Tibial artery (tissue), 4 donors: Measurements from ENCODE around the gene SDHA.
"Not testable (repeated sequence)": the region's sequence is repeated elsewhere in the genome, so short reads cannot be mapped to it uniquely, and the experiment has no call there.

ENCODE experiments used
- DNase-seq, 2 donors: peaks; one replicate each; pipeline ENCODE4 v3.0.0-alpha.2; 2019
- H3K27ac ChIP-seq, 2 donors: fragments of 200-600 bp; sonication (generic) in 1 of 2; 1 replicate in 1 of 2; 2 replicates in 1 of 2; pipeline ENCODE4 v1.5.1; 2018 to 2019; ENCODE audit warnings: mild to moderate bottlenecking in 1 of 2
- H3K27me3 ChIP-seq, 2 donors: fragments of 200-600 bp; sonication (generic) in 1 of 2; one replicate each; pipeline versions ENCODE4 v1.5.1 to v1.6.0; 2016 to 2019
- H3K36me3 ChIP-seq, 3 donors: fragments of 200-600 bp; sonication (generic) in 2 of 3; one replicate each; pipeline ENCODE4 v1.5.1; 2016 to 2019; ENCODE audit warnings: mild to moderate bottlenecking in 2 of 3
- H3K4me1 ChIP-seq, 4 donors: fragments of 200-600 bp; sonication (generic) in 2 of 4; 1 replicate in 3 of 4; 2 replicates in 1 of 4; pipeline ENCODE4 v1.5.1; 2016 to 2019
- H3K4me3 ChIP-seq, 2 donors: fragments of 200-600 bp; sonication (generic) in 1 of 2; 1 replicate in 1 of 2; 2 replicates in 1 of 2; pipeline ENCODE4 v1.5.1; 2018 to 2019; ENCODE audit warnings: mild to moderate bottlenecking in 2 of 2
- H3K9me3 ChIP-seq, 3 donors: fragments of 200-600 bp; sonication (generic) in 1 of 3; one replicate each; pipeline ENCODE4 v1.5.1; 2016 to 2019
- intact Hi-C: fragments of 100-400 bp; cut with DNase I; formaldehyde crosslinking; loops from one replicate; pipeline ENCODE4 v1.15.0; 2023; ENCODE audit warnings: low total_unique reads
- TF ChIP-seq, protein P1 (sequence below), 2 experiments: fragments of 200-600 bp in 1 of 2; fragments of 450-650 bp in 1 of 2; IDR thresholded peaks; one replicate each; pipeline ENCODE4 v1.5.1; 2017 to 2019; ENCODE audit warnings: antibody characterized with exemption in 2 of 2, mild to moderate bottlenecking in 1 of 2, moderate library complexity in 1 of 2

SDHA gene

DNA sequence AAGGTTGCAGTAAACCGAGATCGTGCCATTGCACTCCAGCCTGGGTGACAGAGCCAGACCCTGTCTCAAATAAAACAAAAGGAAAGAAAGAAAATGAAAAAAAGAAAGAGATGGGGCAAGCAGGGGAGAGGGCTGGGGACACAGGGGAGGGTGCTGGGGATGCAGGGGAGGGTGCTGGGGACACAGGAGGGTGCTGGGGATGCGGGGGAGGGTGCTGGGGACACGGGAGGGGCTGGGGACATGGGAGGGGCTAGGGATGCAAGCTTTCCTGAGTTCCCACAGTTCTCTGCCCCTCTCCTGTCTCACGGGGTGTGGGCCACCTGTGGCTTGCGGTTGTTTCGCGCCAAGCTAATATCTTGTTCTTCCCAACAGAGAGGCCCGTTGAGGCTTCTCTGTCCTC lies 60.5 kb downstream of the SDHA start:
- H3K4me1 ChIP-seq, result peaks cover 0 to 12% (median 5%) of the 10 kb centered on the region in 4 donors
- H3K4me3 ChIP-seq, result no peak overlapping the region
- no peaks in the 10 kb centered on the region for H3K27me3 ChIP-seq
- H3K36me3 ChIP-seq, result peaks cover 6 to 18% (median 15%) of the 10 kb centered on the region in 3 donors
- DNase-seq, result no peak
- intact Hi-C loops, result no loop called here
- H3K27ac ChIP-seq, result no peak overlapping the region
- TF ChIP-seq, protein P1, sequence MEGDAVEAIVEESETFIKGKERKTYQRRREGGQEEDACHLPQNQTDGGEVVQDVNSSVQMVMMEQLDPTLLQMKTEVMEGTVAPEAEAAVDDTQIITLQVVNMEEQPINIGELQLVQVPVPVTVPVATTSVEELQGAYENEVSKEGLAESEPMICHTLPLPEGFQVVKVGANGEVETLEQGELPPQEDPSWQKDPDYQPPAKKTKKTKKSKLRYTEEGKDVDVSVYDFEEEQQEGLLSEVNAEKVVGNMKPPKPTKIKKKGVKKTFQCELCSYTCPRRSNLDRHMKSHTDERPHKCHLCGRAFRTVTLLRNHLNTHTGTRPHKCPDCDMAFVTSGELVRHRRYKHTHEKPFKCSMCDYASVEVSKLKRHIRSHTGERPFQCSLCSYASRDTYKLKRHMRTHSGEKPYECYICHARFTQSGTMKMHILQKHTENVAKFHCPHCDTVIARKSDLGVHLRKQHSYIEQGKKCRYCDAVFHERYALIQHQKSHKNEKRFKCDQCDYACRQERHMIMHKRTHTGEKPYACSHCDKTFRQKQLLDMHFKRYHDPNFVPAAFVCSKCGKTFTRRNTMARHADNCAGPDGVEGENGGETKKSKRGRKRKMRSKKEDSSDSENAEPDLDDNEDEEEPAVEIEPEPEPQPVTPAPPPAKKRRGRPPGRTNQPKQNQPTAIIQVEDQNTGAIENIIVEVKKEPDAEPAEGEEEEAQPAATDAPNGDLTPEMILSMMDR (IDR thresholded peaks at IDR 0.05), result no peak
- no peaks in the 10 kb centered on the region for H3K9me3 ChIP-seq

DNA sequence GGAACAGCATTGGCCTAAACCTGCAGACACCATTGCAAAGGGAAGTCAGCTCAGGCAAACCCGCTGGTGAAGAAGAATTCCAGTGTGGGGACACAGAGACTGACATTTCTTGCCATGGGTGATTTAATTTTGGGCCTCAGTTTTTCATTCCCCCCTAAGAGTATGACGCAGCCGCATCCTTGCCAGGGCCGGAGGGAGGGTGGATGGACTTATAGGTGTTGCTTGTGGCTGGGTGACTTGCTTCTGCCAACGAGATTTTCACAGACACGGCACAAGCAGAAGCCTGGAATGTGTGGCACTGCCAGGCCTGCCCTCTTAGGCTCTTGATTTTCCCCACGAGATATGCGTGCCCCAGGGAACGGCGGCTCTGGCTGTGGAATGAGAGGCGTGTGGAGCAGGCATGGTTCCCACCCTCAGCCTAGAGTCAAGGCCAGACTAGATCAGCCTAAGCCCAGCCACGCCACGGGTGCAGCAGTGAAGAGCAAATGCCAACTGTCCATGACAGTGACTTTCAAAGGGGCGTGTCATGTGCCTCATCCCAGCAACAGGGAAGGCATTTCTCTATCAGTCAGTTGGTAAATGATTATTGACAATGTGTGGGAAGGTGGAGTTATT lies 61.0 kb downstream of the SDHA start:
- H3K4me1 ChIP-seq, H3K4me3 ChIP-seq, H3K9me3 ChIP-seq, intact Hi-C loops, H3K27ac ChIP-seq, H3K27me3 ChIP-seq, DNase-seq: not testable (repeated sequence)
- peaks cover 2 to 19% (median 12%) of the 10 kb centered on the region in 3 donors for H3K36me3 ChIP-seq

DNA sequence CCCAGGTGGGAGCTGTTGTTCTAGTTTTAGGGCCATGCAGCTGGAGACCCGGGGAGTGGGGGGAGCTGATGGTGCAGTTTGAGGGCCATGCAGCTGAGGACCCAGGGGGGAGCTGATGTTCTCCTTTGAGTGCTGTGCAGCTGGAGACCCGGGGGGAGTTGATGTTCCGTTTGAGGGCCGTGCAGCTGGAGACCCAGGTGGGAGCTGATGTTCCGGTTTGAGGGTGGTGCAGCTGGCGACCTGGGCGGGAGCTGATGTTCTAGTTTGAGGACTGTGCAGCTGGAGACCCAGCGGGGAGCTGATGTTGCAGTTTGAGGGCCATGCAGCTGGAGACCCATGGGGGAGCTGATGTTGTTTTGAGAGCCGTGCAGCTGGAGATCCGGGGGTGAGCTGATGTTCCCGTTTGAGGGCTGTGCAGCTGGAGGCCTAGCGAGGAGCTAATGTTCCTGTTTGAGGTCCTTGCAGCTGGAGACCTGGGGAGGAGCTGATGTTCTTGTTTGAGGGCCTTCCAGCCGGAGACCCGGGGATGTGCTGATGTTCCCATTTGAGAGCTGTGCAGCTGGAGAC lies 68.0 kb downstream of the SDHA start:
- no peak overlapping the region for H3K27ac ChIP-seq
- peaks cover 0 to 8% (median 0%) of the 10 kb centered on the region in 4 donors for H3K4me1 ChIP-seq
- H3K27me3 ChIP-seq, result no peaks in the 10 kb centered on the region
- no peaks in the 10 kb centered on the region for H3K9me3 ChIP-seq
- peaks cover 0 to 33% (median 21%) of the 10 kb centered on the region in 3 donors for H3K36me3 ChIP-seq
- no peak for DNase-seq
- TF ChIP-seq, protein P1 (IDR thresholded peaks at IDR 0.05), result no peak
- intact Hi-C loops, result no loop called here
- no peak overlapping the region for H3K4me3 ChIP-seq

DNA sequence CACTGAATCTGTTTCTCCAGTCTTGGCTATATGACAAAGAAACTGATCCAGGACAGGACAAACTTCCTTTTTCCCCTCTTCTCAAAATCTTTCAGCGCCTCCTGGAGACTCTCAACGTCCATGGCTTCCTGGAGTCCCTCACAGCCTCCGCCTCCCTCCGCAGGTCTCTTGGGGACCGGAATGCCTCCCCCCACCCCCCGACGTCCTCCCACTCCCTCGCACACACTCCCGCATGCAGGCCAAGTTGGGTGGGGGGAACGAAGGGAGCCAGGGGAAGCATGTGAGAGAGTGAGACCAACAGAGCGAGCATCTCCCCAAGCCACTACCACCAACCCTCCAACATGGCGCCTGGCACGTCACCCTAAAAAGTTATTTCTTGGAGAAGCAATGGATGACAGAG lies 72.1 kb downstream of the SDHA start:
- H3K4me3 ChIP-seq, H3K27ac ChIP-seq, H3K27me3 ChIP-seq, H3K9me3 ChIP-seq, H3K4me1 ChIP-seq, intact Hi-C loops, DNase-seq: not testable (repeated sequence)
- H3K36me3 ChIP-seq, result peaks cover 0 to 24% (median 19%) of the 10 kb centered on the region in 3 donors

DNA sequence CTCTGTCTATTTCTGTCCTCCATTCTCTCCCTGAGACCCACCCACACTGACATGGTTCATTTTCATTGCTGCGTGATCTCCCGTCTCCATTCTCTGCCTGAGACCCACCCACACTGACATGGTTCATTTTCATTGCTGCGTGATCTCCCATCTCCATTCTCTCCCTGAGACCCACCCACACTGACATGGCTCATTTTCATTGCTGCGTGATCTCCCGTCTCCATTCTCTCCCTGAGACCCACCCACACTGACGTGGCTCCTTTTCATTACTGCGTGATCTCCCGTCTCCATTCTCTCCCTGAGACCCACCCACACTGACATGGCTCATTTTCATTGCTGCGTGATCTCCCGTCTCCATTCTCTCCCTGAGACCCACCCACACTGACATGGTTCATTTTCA lies 73.2 kb downstream of the SDHA start:
- H3K4me3 ChIP-seq, intact Hi-C loops, H3K27me3 ChIP-seq, H3K9me3 ChIP-seq, H3K4me1 ChIP-seq, H3K27ac ChIP-seq, DNase-seq: not testable (repeated sequence)
- peaks cover 0 to 14% (median 7%) of the 10 kb centered on the region in 3 donors for H3K36me3 ChIP-seq

DNA sequence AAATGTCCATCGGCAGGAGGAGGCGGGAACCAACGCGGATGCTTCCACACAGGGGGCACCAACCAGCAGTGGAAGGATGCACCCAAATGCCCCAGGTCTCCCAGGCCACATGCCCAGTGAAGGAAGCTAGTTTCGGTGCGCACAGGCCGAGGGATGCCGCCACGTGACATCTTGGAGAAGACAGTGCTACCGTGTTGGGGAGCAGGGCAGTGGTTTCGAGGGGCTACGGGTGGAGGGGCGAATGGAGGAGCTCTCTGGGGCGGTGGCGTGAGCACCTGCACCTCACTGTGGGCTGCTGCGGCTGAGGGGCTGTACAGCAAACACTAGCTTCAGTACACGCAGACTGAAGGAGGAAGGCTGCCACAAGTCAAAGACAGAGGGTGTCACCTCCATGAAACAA lies 76.7 kb downstream of the SDHA start:
- H3K36me3 ChIP-seq, H3K27me3 ChIP-seq, DNase-seq, H3K4me3 ChIP-seq, H3K4me1 ChIP-seq, H3K27ac ChIP-seq, H3K9me3 ChIP-seq, intact Hi-C loops: not testable (repeated sequence)

DNA sequence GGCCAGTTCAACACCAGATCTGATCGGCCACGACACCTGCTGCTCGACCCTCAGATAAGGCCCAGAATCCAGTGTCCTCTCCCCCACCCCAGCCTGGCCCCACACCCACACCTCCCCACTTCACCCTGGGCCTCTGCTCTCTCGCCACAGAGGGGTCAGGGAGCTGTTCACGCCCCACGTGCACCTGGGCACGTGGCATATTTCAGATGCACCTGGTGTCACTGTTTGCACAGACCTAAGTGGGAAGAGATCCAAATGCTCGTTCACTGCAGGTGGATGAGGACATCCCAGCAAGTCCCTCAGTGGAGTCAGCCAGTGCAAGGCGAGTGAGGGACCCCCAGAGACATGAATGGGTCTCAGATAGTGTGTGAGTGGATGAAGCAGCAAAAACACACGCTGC lies 78.1 kb downstream of the SDHA start:
- H3K9me3 ChIP-seq, H3K4me1 ChIP-seq, DNase-seq, H3K36me3 ChIP-seq, H3K27ac ChIP-seq, H3K27me3 ChIP-seq, intact Hi-C loops, H3K4me3 ChIP-seq: not testable (repeated sequence)

DNA sequence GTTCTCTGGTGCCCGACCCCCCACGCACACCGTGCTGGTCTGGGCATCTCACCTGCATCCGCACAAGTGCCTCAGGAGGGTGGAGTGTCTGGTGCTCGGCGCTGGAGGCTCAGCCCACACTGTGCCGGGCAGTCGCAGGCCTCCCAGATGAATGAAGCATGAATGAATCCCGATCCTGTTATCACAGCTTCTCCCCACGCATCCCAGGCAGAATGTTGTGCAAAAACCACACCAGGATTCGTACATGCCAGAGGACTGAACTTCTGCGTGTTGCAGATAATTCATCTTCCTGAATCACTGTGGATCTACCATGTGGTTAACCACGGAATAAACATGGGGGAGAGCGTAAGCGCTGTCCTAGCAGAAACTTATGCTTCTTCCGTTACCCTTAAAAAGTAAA lies 78.8 kb downstream of the SDHA start:
- H3K36me3 ChIP-seq, H3K9me3 ChIP-seq, H3K4me1 ChIP-seq, DNase-seq, H3K27me3 ChIP-seq, intact Hi-C loops, H3K27ac ChIP-seq, H3K4me3 ChIP-seq: not testable (repeated sequence)

DNA sequence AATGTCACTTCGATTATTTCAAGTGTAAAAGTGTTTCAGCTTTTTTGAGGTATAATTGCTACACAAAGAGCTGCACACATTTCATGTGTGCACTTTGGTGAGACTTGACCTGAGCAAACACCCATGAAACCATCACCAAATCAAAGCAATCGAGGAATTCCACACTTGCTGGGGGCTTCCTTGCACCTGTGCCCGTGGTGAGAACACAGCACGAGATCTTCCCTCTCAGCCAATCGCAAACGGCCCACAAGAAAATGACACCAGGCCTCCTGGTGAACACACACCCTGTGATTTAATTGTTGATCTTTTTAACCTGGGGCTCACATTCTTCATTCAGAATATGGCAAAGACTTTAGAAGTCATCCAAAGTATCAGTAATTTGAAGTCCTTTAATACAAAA lies 79.3 kb downstream of the SDHA start:
- DNase-seq, H3K4me3 ChIP-seq, H3K27ac ChIP-seq, intact Hi-C loops, H3K9me3 ChIP-seq, H3K4me1 ChIP-seq, H3K36me3 ChIP-seq, H3K27me3 ChIP-seq: not testable (repeated sequence)

DNA sequence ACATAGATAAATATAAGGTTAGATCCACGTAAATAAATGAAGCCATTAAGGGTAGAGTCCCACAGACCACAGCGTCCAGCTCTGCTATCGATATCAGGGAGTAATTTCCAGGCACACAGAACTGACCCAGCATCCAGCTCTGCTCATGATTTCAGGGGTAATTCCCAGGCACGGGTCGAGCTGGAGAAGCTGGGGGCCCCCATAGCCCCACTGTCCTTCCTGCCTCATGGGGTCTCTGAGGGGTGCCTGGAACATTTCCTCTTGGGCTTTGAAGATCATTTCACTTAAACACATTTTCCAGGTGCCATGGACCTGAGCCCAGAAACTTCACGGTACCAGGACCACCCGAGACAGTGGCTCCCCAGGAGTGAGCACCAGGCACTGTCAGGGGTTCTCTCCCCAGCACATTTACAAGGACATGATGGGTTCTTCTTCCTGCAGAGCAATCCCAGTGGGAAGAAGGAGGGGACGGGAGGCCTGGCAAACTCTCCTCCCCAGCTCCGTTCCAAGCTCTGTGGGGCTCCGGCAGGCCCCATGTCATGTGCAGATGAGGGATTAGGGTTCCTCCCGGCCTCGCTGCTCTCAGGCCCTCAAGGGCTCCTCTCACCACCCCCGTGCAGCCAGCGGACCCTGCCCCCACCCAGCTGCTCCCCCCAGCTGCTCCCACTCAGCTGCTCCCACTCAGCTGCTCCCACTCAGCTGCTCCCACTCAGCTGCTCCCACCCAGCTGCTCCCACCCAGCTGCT lies 80.0 kb downstream of the SDHA start:
- H3K4me3 ChIP-seq, H3K36me3 ChIP-seq, DNase-seq, H3K9me3 ChIP-seq, H3K27me3 ChIP-seq, H3K4me1 ChIP-seq, H3K27ac ChIP-seq, intact Hi-C loops: not testable (repeated sequence)
